Kidney (tissue), 14 donors: Measurements from ENCODE around the gene NEU3. TPM values are rescaled to one million over a fixed set of nuclear protein-coding genes. Genes with fewer than 3 reads are reported as not detected.
A peak's percentile ranks its signal among the peaks of the same experiment; 100 is the strongest.

Source experiments
- DNase-seq, 5 donors: peaks; one replicate each; pipeline ENCODE4 v3.0.0-alpha.2; 2013 to 2020
- FAIRE-seq: peaks from 2 replicates; lab custom pipeline; 2012; peaks lifted over from hg19 to GRCh38; lab: Jason Lieb, UNC
- H3K27ac ChIP-seq, 2 donors: one replicate each; pipeline ENCODE4 v1.7.0; 2013; ENCODE audit warnings: low read depth in 2 of 2, low read length in 2 of 2, inconsistent platforms in 1 of 2
- H3K27me3 ChIP-seq: one replicate; pipeline ENCODE4 v1.7.1; 2013; ENCODE audit warnings: low read length, inconsistent platforms; ENCODE audit not compliant: control insufficient read depth, insufficient read depth
- H3K36me3 ChIP-seq, 3 donors: one replicate each; pipeline versions ENCODE4 v1.7.0 to v1.7.1; 2013; ENCODE audit warnings: low read length in 3 of 3, control low read depth in 1 of 3, inconsistent platforms in 1 of 3; ENCODE audit not compliant: insufficient read depth in 3 of 3, control insufficient read depth in 2 of 3
- H3K4me1 ChIP-seq, 3 donors: one replicate each; pipeline versions ENCODE4 v1.7.0 to v1.7.1; 2013; ENCODE audit warnings: low read length in 3 of 3, inconsistent platforms in 1 of 3, low read depth in 1 of 3; ENCODE audit not compliant: control insufficient read depth in 2 of 3, insufficient read depth in 2 of 3
- H3K4me3 ChIP-seq, 3 donors: one replicate each; pipeline versions ENCODE4 v1.7.0 to v1.8.1; 2013; ENCODE audit warnings: low read length in 3 of 3, control low read depth in 1 of 3, inconsistent platforms in 1 of 3
- H3K9ac ChIP-seq, 3 donors: one replicate each; pipeline versions ENCODE4 v1.7.0 to v1.7.1; 2013; ENCODE audit warnings: low read length in 3 of 3, control low read depth in 1 of 3, inconsistent platforms in 1 of 3
- H3K9me3 ChIP-seq, 3 donors: one replicate each; pipeline versions ENCODE4 v1.7.0 to v1.7.1; 2013; ENCODE audit warnings: low read length in 3 of 3, control low read depth in 1 of 3, inconsistent platforms in 1 of 3; ENCODE audit not compliant: control insufficient read depth in 2 of 3, insufficient read depth in 1 of 3
- CTCF ChIP-seq: IDR thresholded peaks from 3 replicates; pipeline ENCODE4 v1.5.1; 2012; ENCODE audit warnings: mild to moderate bottlenecking, moderate library complexity, borderline replicate concordance; ENCODE audit not compliant: insufficient read depth; ENCODE audit errors: extremely low read depth
- intact Hi-C: fragments of 100-400 bp; cut with DNase I; formaldehyde crosslinking; loops from one replicate; pipeline ENCODE4 v1.11.1; 2022
- polyA plus RNA-seq: library from polyadenylated mRNA; stranded (reverse); fragments of 350-450 nt; fragmentation: Illumina TruSeq; extraction: RNeasy Lipid Tissue Mini Kit (QIAGEN cat#74804); gene quantifications from one replicate; pipeline ENCODE4 v1.2.3, GENCODE V29; 2014; ENCODE audit warnings: low read depth, low replicate concordance; ENCODE audit not compliant: insufficient read depth
- total RNA-seq: library from RNA; stranded (reverse); fragmentation: NEBNext Ultra II Directional; extraction: Animal tissue kit (Norgen Biotek cat#: 25700); gene quantifications from one replicate; pipeline ENCODE4 v1.2.1, GENCODE V29; 2021
- donor health status: control.
- donor health status: control.
- donor health status: control.
- donor health status: control.
- donor health status: control.
- donor health status: DM: yes; HTN: yes; CAD: no.
- donor health status: Normal renal cell carcinoma (clear cell type).

NEU3 gene
- total and polyA plus RNA-seq, 2 donors from 2014 or later: 2.8 to 13.2 TPM

DNA sequence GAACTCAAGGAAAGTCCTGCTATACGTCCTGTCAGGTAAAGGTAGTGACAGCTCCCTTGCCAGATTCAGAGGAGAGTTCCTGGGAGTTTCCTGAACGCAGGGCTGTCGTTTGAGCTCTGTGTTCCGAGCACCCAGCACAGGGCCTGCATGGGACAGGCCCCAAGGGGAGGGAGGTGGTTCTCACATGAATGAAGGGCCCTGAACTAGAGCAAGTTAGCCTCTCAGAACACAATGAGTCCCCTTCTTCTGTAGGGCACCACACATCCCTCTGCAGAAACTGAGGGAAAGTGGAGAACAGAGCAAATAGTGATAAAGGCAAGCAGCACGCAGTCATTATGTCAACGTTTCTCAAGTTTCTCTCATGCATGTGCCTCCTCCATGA lies 35.3 kb downstream of the NEU3 start:
- H3K27ac ChIP-seq: no peak overlapping the region
- H3K27me3 ChIP-seq: no peaks in the 10 kb centered on the region
- no peak overlapping the region for H3K4me3 ChIP-seq
- FAIRE-seq (no peak), DNase-seq (no peak)
- no peaks in the 10 kb centered on the region for H3K9me3 ChIP-seq
- no peaks in the 10 kb centered on the region for H3K36me3 ChIP-seq
- intact Hi-C loops: loop anchor here (10.0 kb wide), 1 partner anchor 221 kb away; the partner anchor contains the start of gene TPBGL
- H3K4me1 ChIP-seq: peaks cover 0 to 22% (median 15%) of the 10 kb centered on the region in 3 donors
- no peak for TF ChIP-seq CTCF
- H3K9ac ChIP-seq: no peak overlapping the region

DNA sequence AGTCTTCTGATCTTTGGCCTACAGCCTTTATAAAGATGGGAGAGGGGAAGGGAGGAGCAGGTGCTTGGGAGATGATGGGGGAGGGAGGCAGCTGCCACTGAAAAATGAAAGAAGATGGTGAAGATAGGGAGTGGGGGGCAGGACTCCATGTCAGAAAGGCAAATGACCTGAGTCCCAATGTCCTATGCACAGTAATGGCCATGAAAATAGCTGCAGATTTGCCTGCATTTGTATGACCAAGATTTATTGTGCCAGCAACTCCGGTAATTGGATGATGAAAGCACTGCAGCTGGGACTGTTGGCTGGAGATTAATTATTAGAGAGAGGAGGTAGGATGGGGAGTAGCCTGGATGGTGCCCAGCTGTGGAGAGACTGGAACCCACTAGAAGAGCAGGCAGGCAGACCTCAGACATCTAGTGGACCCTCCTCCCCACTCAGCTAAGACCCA lies 36.1 kb downstream of the NEU3 start:
- DNase-seq: peak in 2 of 5 donors; percentile 13 to 53
- Histone ChIP-seq H3K27me3 (no peaks in the 10 kb centered on the region), H3K27ac (no peak overlapping the region), H3K9me3 (no peaks in the 10 kb centered on the region), H3K9ac (no peak overlapping the region), H3K36me3 (no peaks in the 10 kb centered on the region), H3K4me1 (peaks cover 0 to 22% (median 15%) of the 10 kb centered on the region in 3 donors), H3K4me3 (no peak overlapping the region)
- intact Hi-C loops: loop anchor here (10.0 kb wide), 1 partner anchor 220 kb away; the partner anchor contains the start of gene TPBGL
- no peak for TF ChIP-seq CTCF
- FAIRE-seq: no peak

- DNase-seq: no peak
- Histone ChIP-seq H3K9me3 (no peaks in the 10 kb centered on the region), H3K9ac (no peak overlapping the region), H3K27ac (no peak overlapping the region), H3K4me1 (peaks cover 0 to 22% (median 15%) of the 10 kb centered on the region in 3 donors), H3K36me3 (no peaks in the 10 kb centered on the region), H3K27me3 (no peaks in the 10 kb centered on the region), H3K4me3 (no peak overlapping the region)
- FAIRE-seq: no peak
- intact Hi-C loops: loop anchor here (10.0 kb wide), 1 partner anchor 219 kb away; the partner anchor contains the start of gene TPBGL
- TF ChIP-seq CTCF: no peak
These were observed 36.8 kb downstream of the NEU3 start for GRCh38 chr11:75025561-75025960.
